BLaER1 (cell line): ENCODE measurements around the gene ITFG1.
"Not testable (repeated sequence)": the region's sequence is repeated elsewhere in the genome, so short reads cannot be mapped to it uniquely, and the experiment has no call there.

Experiments used
- H3K27ac ChIP-seq: shearing (Covaris generic); formaldehyde crosslinking; 2 replicates; pipeline ENCODE4 v1.8.1; 2022
- H3K27me3 ChIP-seq: shearing (Covaris generic); formaldehyde crosslinking; 2 replicates; pipeline ENCODE4 v1.8.1; 2022
- H3K36me3 ChIP-seq: shearing (Covaris generic); formaldehyde crosslinking; 2 replicates; pipeline ENCODE4 v1.8.1; 2022
- H3K4me1 ChIP-seq: shearing (Covaris generic); formaldehyde crosslinking; 2 replicates; pipeline ENCODE4 v1.8.1; 2022
- H3K4me2 ChIP-seq: shearing (Covaris generic); formaldehyde crosslinking; 2 replicates; pipeline ENCODE4 v1.8.1; 2022
- H3K4me3 ChIP-seq: shearing (Covaris generic); formaldehyde crosslinking; 2 replicates; pipeline ENCODE4 v1.8.1; 2022
- H3K9ac ChIP-seq: shearing (Covaris generic); formaldehyde crosslinking; 2 replicates; pipeline ENCODE4 v1.8.1; 2022
- H3K9me3 ChIP-seq: shearing (Covaris generic); formaldehyde crosslinking; 2 replicates; pipeline ENCODE4 v1.8.1; 2022
- H4K20me1 ChIP-seq: shearing (Covaris generic); formaldehyde crosslinking; 2 replicates; pipeline ENCODE4 v1.8.1; 2022
- Cebpa-rat ChIP-seq: shearing (Covaris generic); IDR thresholded peaks from 2 replicates; pipeline ENCODE4 v1.8.1; 2022

The ITFG1 gene

DNA sequence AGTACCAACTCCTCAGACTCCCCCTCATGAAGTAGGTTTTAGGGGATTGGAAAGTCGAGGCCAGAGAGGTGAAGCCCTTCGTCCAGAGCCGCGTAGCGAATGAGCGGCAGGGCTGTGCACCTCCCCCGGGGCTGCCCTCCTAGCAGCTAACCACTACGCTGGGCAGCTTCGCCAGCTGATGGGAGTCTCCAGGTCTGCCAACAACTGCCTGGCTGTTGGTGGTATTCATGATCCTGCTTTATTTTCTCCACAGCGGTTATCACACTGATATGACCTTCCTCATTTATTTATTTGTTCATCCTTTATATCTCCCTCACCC lies 316.3 kb downstream of the ITFG1 start:
- Histone ChIP-seq H3K27ac (no peak overlapping the region), H3K4me3 (peak overlapping the region; percentile 78), H3K4me1 (peaks cover 13% of the 10 kb centered on the region), H4K20me1 (peaks cover 34% of the 10 kb centered on the region), H3K27me3 (peaks cover 42% of the 10 kb centered on the region), H3K36me3 (no peaks in the 10 kb centered on the region), H3K9me3 (no peaks in the 10 kb centered on the region), H3K4me2 (peak overlapping the region; percentile 89), H3K9ac (peak overlapping the region; percentile 87)
- TF ChIP-seq Cebpa-rat = no peak

GRCh38 chr16:47143677-47144558 lies 316.9 kb downstream of the ITFG1 start, which contains the start of gene NETO2:
TSS of gene NETO2 (minus strand) at chr16:47143945. CDS start at chr16:47143612, 333 bp downstream.
- Histone ChIP-seq H3K36me3 (no peaks in the 10 kb centered on the region), H3K4me2 (peak within 1 kb of the TSS; percentile 89), H3K4me1 (peaks cover 14% of the 10 kb centered on the region), H3K9me3 (no peaks in the 10 kb centered on the region), H4K20me1 (peaks cover 40% of the 10 kb centered on the region), H3K27ac (peak within 1 kb of the TSS; percentile 93), H3K4me3 (peak within 1 kb of the TSS; percentile 78), H3K27me3 (peaks cover 42% of the 10 kb centered on the region), H3K9ac (peak within 1 kb of the TSS; percentile 87)
- no peak for TF ChIP-seq Cebpa-rat

GRCh38 chr16:47142821-47143676 lies 317.8 kb downstream of the ITFG1 start:
- Histone ChIP-seq H3K9me3 (no peaks in the 10 kb centered on the region), H4K20me1 (peaks cover 47% of the 10 kb centered on the region), H3K36me3 (no peaks in the 10 kb centered on the region), H3K4me3 (peak overlapping the region; percentile 78), H3K27me3 (peaks cover 42% of the 10 kb centered on the region), H3K4me2 (peak overlapping the region; percentile 89), H3K9ac (peak overlapping the region; percentile 87), H3K4me1 (peaks cover 19% of the 10 kb centered on the region), H3K27ac (peak overlapping the region; percentile 93)
- TF ChIP-seq Cebpa-rat = no peak

GRCh38 chr16:47142486-47142820 lies 318.4 kb downstream of the ITFG1 start:
- peak overlapping the region; percentile 87 for H3K9ac ChIP-seq
- peaks cover 53% of the 10 kb centered on the region for H4K20me1 ChIP-seq
- H3K9me3 ChIP-seq = no peaks in the 10 kb centered on the region
- H3K4me2 ChIP-seq = peak overlapping the region; percentile 89
- H3K4me3 ChIP-seq = peak overlapping the region; percentile 78
- H3K27ac ChIP-seq = peak overlapping the region; percentile 93
- peaks cover 19% of the 10 kb centered on the region for H3K4me1 ChIP-seq
- peaks cover 42% of the 10 kb centered on the region for H3K27me3 ChIP-seq
- H3K36me3 ChIP-seq = no peaks in the 10 kb centered on the region
- no peak for TF ChIP-seq Cebpa-rat

DNA sequence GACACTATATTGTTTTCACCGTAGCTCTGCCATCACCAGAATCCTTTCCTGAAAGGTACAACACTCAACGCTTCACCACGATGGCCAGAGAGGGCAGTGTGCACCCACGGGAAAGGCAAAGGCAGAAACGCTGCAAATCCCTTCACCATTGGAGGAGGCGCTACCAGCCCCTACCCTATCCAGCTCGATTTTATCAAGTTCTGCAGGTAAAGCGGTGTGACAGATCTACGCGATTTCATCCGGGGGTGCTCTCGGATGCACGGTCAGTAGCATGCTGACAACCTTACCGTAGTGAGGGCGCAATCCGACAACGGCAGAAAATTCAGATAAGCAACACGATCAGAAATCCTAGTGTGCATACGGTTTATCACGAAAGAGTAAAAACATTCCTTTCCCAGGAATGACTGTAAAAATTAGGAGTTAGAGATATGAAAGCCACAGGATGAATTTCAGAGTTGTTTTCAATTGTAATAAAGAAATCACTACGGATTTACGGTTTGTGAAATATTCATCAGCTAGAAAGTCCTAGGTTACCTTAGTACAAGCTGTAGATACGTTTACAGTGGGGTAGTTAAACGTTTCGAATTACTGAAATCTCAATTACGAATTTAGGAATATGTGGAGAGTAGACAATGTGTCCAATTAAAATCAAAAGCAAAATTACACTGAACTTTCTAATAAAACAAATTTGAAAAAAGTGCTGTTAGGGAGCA lies 318.9 kb downstream of the ITFG1 start:
- H3K4me2 ChIP-seq = peak overlapping the region; percentile 89
- peak overlapping the region; percentile 78 for H3K4me3 ChIP-seq
- H4K20me1 ChIP-seq = peaks cover 59% of the 10 kb centered on the region
- peaks cover 19% of the 10 kb centered on the region for H3K4me1 ChIP-seq
- no peak for TF ChIP-seq Cebpa-rat
- peak overlapping the region; percentile 87; the same call in 1 of the 2 replicates for H3K9ac ChIP-seq
- no peak overlapping the region for H3K27ac ChIP-seq
- H3K9me3 ChIP-seq = no peaks in the 10 kb centered on the region
- H3K36me3 ChIP-seq = no peaks in the 10 kb centered on the region
- H3K27me3 ChIP-seq = peaks cover 42% of the 10 kb centered on the region

- no peak for TF ChIP-seq Cebpa-rat
- Histone ChIP-seq H3K27ac (no peak overlapping the region), H3K27me3 (peaks cover 39% of the 10 kb centered on the region), H3K36me3 (no peaks in the 10 kb centered on the region), H3K9me3 (no peaks in the 10 kb centered on the region), H4K20me1 (peaks cover 61% of the 10 kb centered on the region), H3K4me3 (no peak overlapping the region), H3K9ac (no peak overlapping the region), H3K4me1 (peaks cover 28% of the 10 kb centered on the region), H3K4me2 (0 out of 2 replicates have a peak overlapping the region, but pooled peaks have one; percentile 89)
These were observed 320.2 kb downstream of the ITFG1 start for GRCh38 chr16:47140686-47141085.

GRCh38 chr16:47139561-47140185 lies 321.2 kb downstream of the ITFG1 start:
- Histone ChIP-seq H3K9me3 (no peaks in the 10 kb centered on the region), H4K20me1 (peaks cover 65% of the 10 kb centered on the region), H3K36me3 (no peaks in the 10 kb centered on the region), H3K9ac (no peak overlapping the region), H3K27me3 (peaks cover 31% of the 10 kb centered on the region), H3K4me1 (peaks cover 28% of the 10 kb centered on the region), H3K4me3 (no peak overlapping the region), H3K4me2 (no peak overlapping the region), H3K27ac (no peak overlapping the region)
- TF ChIP-seq Cebpa-rat = no peak

- H4K20me1 ChIP-seq = peaks cover 78% of the 10 kb centered on the region
- not testable (repeated sequence) for H3K4me2 ChIP-seq, H3K4me3 ChIP-seq
These were observed 322.9 kb downstream of the ITFG1 start for GRCh38 chr16:47137925-47138324.

DNA sequence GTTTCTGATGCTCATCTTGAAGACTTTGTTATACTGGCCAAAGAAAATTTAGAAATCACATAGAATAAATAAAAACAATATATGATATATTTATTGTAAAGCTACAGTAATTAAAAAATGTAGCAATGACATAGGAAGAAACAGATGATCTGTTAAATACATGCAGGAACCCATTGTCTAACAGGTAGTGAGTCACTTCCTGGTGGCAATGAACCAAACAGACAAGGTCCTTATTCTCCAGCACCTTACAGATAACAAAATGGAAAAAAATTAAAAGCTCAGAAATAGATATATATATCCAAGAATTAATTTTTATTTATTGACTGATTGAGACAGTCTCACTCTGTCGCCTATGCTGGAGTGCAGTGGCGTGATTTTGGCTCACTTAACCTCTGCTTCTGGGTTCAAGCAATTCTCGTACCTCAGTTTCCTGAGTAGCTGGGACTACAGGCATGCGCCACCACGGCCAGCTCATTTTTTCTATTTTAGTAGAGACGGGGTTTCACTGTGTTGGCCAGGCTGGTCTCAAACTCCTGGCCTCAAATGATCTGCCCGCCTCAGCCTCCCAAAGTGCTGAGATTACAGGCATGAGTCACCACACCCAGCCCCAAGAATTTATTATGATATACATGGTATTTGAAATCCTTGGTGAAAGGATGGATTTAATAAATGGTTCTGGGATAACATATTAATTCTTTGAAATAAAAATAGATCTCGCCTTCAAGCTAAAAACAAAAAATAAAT lies 324.6 kb downstream of the ITFG1 start:
- H4K20me1 ChIP-seq = peaks cover 76% of the 10 kb centered on the region
- H3K27me3 ChIP-seq = no peaks in the 10 kb centered on the region
- H3K9me3 ChIP-seq = no peaks in the 10 kb centered on the region
- peak overlapping the region; percentile 29 for H3K4me2 ChIP-seq
- H3K4me1 ChIP-seq = peaks cover 15% of the 10 kb centered on the region
- no peak overlapping the region for H3K27ac ChIP-seq
- H3K9ac ChIP-seq = no peak overlapping the region
- no peak overlapping the region for H3K4me3 ChIP-seq
- no peak for TF ChIP-seq Cebpa-rat
- no peaks in the 10 kb centered on the region; the same call in 1 of the 2 replicates for H3K36me3 ChIP-seq

More at GRCh38 chr16:47137925-47138324, 322.9 kb downstream of the ITFG1 start:
- Histone ChIP-seq H3K4me1 (peaks cover 20% of the 10 kb centered on the region), H3K27me3 (peaks cover 13% of the 10 kb centered on the region)
- H3K9ac ChIP-seq, H3K27ac ChIP-seq, H3K36me3 ChIP-seq, H3K9me3 ChIP-seq: not testable (repeated sequence)
